Ishikawa (cell line): ENCODE data around the gene KCNQ5.

Source experiments
- CEBPB ChIP-seq: IDR thresholded peaks from 2 replicates; pipeline ENCODE4 v1.6.1; 2012
- CREB1 ChIP-seq: IDR thresholded peaks from 2 replicates; pipeline ENCODE4 v1.6.1; 2012; ENCODE audit warnings: low read depth
- EGR1 ChIP-seq: IDR thresholded peaks from 2 replicates; pipeline ENCODE4 v1.6.1; 2012
- EP300 ChIP-seq: IDR thresholded peaks from 2 replicates; pipeline ENCODE4 v1.6.1; 2012; ENCODE audit warnings: borderline replicate concordance
- FOXM1 ChIP-seq: IDR thresholded peaks from 2 replicates; pipeline ENCODE4 v1.6.1; 2012; ENCODE audit warnings: low read depth, borderline replicate concordance
- NFIC ChIP-seq: IDR thresholded peaks from 2 replicates; pipeline ENCODE4 v1.6.1; 2012
- RAD21 ChIP-seq: IDR thresholded peaks from 2 replicates; pipeline ENCODE4 v1.6.1; 2012; ENCODE audit warnings: low read depth
- TAF1 ChIP-seq: IDR thresholded peaks from 2 replicates; pipeline ENCODE4 v1.6.1; 2012; ENCODE audit warnings: low read depth, mild to moderate bottlenecking
- TCF12 ChIP-seq: IDR thresholded peaks from 2 replicates; pipeline ENCODE4 v1.6.1; 2012; ENCODE audit warnings: low read depth
- TEAD4 ChIP-seq: IDR thresholded peaks from 2 replicates; pipeline ENCODE4 v1.6.1; 2012
- YY1 ChIP-seq: IDR thresholded peaks from 2 replicates; pipeline ENCODE4 v1.6.1; 2012; ENCODE audit warnings: low read depth
- ZBTB7A ChIP-seq: IDR thresholded peaks from 2 replicates; pipeline ENCODE4 v1.6.1; 2012; ENCODE audit warnings: low read depth
- TF ChIP-seq, protein P1 (sequence below): IDR thresholded peaks from 2 replicates; pipeline ENCODE4 v1.6.1; 2012; ENCODE audit warnings: low read depth, mild to moderate bottlenecking
- TF ChIP-seq, protein P2 (sequence below): IDR thresholded peaks from 2 replicates; pipeline ENCODE4 v1.6.1; 2012
- TF ChIP-seq, protein P3 (sequence below): IDR thresholded peaks from 2 replicates; pipeline ENCODE4 v1.6.1; 2012

KCNQ5 gene

DNA sequence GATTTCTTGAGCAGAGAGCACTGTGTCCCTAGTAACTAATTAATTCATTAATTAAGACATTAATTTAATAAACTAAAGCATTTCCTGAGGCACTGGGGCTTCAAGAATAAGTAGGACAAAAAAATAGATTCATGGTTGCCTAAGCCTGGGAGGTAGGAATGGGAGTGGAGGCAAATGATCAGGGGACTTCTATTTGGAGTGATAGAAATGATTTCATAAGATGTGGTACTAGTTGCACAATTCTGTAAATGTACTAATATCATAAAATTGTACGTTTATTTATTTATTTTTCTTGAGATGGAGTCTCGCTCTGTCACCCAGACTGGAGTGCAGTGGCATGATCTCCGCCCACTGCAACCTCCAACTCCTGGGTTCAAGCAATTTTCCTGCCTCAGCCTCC, 316.2 kb downstream of the KCNQ5 start:
- TF ChIP-seq CREB1, result no peak
- no peak for TF ChIP-seq TCF12
- no peak for TF ChIP-seq RAD21
- TF ChIP-seq YY1, result no peak
- TF ChIP-seq EGR1, result no peak
- no peak for TF ChIP-seq ZBTB7A
- no peak for TF ChIP-seq TEAD4
- no peak for TF ChIP-seq TAF1
- TF ChIP-seq, protein P1, sequence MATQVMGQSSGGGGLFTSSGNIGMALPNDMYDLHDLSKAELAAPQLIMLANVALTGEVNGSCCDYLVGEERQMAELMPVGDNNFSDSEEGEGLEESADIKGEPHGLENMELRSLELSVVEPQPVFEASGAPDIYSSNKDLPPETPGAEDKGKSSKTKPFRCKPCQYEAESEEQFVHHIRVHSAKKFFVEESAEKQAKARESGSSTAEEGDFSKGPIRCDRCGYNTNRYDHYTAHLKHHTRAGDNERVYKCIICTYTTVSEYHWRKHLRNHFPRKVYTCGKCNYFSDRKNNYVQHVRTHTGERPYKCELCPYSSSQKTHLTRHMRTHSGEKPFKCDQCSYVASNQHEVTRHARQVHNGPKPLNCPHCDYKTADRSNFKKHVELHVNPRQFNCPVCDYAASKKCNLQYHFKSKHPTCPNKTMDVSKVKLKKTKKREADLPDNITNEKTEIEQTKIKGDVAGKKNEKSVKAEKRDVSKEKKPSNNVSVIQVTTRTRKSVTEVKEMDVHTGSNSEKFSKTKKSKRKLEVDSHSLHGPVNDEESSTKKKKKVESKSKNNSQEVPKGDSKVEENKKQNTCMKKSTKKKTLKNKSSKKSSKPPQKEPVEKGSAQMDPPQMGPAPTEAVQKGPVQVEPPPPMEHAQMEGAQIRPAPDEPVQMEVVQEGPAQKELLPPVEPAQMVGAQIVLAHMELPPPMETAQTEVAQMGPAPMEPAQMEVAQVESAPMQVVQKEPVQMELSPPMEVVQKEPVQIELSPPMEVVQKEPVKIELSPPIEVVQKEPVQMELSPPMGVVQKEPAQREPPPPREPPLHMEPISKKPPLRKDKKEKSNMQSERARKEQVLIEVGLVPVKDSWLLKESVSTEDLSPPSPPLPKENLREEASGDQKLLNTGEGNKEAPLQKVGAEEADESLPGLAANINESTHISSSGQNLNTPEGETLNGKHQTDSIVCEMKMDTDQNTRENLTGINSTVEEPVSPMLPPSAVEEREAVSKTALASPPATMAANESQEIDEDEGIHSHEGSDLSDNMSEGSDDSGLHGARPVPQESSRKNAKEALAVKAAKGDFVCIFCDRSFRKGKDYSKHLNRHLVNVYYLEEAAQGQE, result no peak
- TF ChIP-seq, protein P2, sequence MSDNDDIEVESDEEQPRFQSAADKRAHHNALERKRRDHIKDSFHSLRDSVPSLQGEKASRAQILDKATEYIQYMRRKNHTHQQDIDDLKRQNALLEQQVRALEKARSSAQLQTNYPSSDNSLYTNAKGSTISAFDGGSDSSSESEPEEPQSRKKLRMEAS, result no peak
- TF ChIP-seq EP300, result no peak
- TF ChIP-seq, protein P3, sequence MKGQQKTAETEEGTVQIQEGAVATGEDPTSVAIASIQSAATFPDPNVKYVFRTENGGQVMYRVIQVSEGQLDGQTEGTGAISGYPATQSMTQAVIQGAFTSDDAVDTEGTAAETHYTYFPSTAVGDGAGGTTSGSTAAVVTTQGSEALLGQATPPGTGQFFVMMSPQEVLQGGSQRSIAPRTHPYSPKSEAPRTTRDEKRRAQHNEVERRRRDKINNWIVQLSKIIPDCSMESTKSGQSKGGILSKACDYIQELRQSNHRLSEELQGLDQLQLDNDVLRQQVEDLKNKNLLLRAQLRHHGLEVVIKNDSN, result no peak
- no peak for TF ChIP-seq FOXM1
- no peak for TF ChIP-seq NFIC
- no peak for TF ChIP-seq CEBPB

DNA sequence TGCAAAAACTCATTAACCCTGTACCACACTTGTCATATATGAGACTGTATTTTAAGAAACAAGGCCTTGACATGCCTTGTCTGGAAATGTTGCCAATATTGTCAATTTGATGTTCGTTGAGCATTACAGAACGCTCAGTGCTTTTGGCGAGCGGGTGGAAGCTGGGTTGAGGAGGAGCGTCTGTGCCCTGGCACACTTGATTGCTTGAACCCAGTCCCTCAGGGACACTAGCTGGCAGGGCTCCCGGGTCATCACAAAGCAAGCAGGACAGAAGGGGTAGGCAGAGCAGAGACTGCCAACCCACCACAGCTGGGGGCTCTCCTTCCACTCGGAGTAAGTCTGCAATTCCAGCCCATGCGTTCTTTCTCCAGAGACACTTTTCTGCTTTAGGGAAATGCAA, 317.1 kb downstream of the KCNQ5 start:
- TF ChIP-seq, protein P3, result no peak
- TF ChIP-seq ZBTB7A, result no peak
- no peak for TF ChIP-seq FOXM1
- no peak for TF ChIP-seq TEAD4
- TF ChIP-seq YY1, result no peak
- no peak for TF ChIP-seq CEBPB
- TF ChIP-seq TCF12, result no peak
- no peak for TF ChIP-seq EP300
- TF ChIP-seq RAD21, result no peak
- no peak for TF ChIP-seq EGR1
- TF ChIP-seq NFIC, result no peak
- no peak for TF ChIP-seq TAF1
- TF ChIP-seq, protein P1, result no peak
- TF ChIP-seq, protein P2, result no peak
- TF ChIP-seq CREB1, result no peak

DNA sequence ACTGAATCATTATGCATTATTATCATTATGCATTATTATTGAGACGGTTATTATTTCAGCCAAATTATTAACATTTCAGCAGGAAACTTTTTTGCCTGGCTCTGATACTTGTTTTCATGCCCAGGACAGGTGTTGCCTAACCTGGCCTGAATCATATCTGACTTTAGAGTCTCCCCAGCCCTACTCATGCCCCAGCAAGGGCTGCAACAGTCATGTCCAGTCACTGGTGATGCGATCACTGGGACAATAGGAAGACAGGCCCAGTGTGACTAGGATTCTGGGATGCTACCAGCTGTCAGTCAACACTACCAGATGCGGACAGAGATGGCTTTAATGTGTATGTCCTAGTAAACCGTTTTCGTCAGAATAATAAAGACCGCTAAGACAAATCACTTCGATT, 318.4 kb downstream of the KCNQ5 start:
- TF ChIP-seq, protein P2, result no peak
- TF ChIP-seq TCF12, result no peak
- no peak for TF ChIP-seq NFIC
- TF ChIP-seq ZBTB7A, result no peak
- TF ChIP-seq, protein P3, result no peak
- no peak for TF ChIP-seq CREB1
- TF ChIP-seq TAF1, result no peak
- TF ChIP-seq CEBPB, result no peak
- no peak for TF ChIP-seq YY1
- no peak for TF ChIP-seq EP300
- TF ChIP-seq, protein P1, result no peak
- TF ChIP-seq FOXM1, result no peak

DNA sequence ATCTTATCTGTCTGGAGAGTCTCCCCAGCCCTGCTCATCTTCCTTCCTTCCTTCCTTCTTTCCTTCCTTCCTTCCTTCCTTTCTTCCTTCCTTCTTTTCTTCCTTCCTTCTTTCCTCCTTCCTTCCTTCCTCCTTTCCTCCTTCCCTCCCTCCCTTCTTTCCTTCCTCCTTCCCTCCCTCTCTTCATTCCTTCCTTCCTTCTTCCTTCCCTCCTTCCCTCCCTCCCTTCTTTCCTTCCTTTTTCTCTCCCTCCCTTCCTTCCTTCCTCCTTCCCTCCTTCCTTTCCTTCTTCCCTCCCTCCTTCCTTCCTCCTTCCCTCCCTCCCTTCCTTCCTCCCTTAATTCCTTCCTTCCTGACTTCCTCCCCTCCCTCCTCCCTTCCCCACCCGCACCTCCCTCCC, 319.4 kb downstream of the KCNQ5 start:
- TF ChIP-seq, protein P1, result no peak
- TF ChIP-seq YY1, result no peak
- TF ChIP-seq TAF1, result no peak
- no peak for TF ChIP-seq EGR1
- no peak for TF ChIP-seq ZBTB7A
- TF ChIP-seq, protein P2, result no peak
- TF ChIP-seq CEBPB, result no peak
- TF ChIP-seq FOXM1, result no peak
- no peak for TF ChIP-seq EP300
- no peak for TF ChIP-seq NFIC
- TF ChIP-seq TCF12, result no peak
